Activated CD8-positive, alpha-beta memory T cell treated with anti-CD3 and anti-CD28 coated beads for 36 hours (primary cell): Measurements from ENCODE around the gene GALNT17. TPM values are rescaled to one million over a fixed set of nuclear protein-coding genes. Genes with fewer than 3 reads are reported as not detected.

Experiments
- CTCF ChIA-PET: fragments of 350-600 bp; sonication (Branson Sonifier 250); formaldehyde crosslinking; loops from one replicate; lab custom pipeline; 2021; ENCODE audit warnings: antibody characterized with exemption; lab: Charles Lee
- POLR2A ChIA-PET: fragments of 350-600 bp; sonication (Branson Sonifier 250); formaldehyde crosslinking; loops from one replicate; lab custom pipeline; 2021; ENCODE audit warnings: antibody characterized with exemption; lab: Charles Lee
- total RNA-seq, 2 experiments: library from RNA; stranded (reverse); gene quantifications; one replicate each; pipeline ENCODE4 v1.2.3, GENCODE V29; 2021

GALNT17 gene
- total RNA-seq, 2 experiments from 2014 or later: not detected

GRCh38 chr7:71682841-71683781, 551.2 kb downstream of the GALNT17 start:
- ChIA-PET POLR2A (no interaction called here), CTCF (no interaction called here)

GRCh38 chr7:71687286-71687685, 555.3 kb downstream of the GALNT17 start:
- POLR2A ChIA-PET: no interaction called here
- CTCF ChIA-PET: no interaction called here

GRCh38 chr7:71687831-71688599, 556.1 kb downstream of the GALNT17 start:
- ChIA-PET POLR2A (no interaction called here), CTCF (no interaction called here)

DNA sequence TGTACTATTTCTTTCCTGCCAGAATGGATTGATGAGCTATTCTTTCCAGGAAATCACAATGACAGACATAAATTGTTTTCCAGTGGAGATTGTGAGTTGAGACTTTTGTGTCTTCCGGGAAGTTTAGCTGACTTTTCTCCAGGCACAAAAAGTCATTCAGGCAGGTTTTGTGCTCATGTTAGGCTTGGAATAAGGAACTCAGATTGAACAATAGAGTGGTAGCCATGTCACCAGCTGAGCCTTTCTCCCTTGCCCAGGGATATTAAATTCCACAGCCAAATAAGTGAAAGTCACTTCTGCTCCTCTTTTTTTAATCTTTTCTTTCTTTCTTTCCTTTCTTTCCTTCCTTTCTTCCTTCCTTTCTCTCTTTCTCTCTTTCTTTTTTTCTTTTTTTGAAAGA, 559.6 kb downstream of the GALNT17 start:
- ChIA-PET POLR2A (no interaction called here), CTCF (interaction anchor here (0.6 kb wide), 1 partner anchor 13 kb away, joined by 3 read pairs; no protein-coding TSS in a partner anchor)

DNA sequence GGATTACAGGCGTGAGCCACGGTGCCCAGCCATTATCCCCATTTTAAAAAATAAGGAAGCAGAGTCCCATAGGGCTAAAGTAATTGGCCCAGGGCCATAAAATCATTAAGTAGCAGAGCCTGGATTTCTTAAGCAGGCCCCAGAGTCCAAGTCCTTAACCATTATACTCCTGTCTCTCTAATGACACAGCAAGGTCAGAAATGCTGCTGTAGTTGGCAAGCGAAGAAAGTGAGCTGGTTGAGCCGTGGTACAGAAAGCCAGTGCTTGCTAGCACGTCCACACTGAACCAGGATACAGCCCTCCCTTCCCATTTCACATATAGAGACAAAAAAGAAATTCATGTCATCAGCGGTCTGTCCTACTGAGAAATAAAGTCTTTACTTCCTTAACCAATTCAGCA, 562.7 kb downstream of the GALNT17 start:
- CTCF ChIA-PET: no interaction called here
- POLR2A ChIA-PET: no interaction called here

DNA sequence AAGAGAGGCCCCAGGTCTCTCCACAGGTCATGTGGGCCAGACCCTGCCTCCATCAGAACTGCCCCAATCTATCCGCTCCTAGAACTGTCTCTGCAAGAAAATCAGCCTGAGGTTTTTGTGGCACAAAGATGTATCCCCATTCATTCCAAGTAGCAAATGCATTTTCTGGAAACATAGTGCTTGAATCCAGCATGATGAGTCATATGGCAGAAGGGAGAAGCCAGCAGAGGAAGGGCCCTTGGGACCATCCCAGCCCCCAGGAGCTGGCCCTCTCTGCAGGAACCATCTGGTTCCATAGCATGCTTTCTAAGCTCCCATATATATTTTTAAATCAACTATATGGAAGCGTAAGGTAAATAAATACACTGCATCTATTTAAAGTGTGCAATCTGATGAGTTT, 563.2 kb downstream of the GALNT17 start:
- CTCF ChIA-PET: no interaction called here
- POLR2A ChIA-PET: no interaction called here

GRCh38 chr7:71696511-71696910, 564.6 kb downstream of the GALNT17 start:
- ChIA-PET POLR2A (no interaction called here), CTCF (no interaction called here)

GRCh38 chr7:71697400-71697799, 565.5 kb downstream of the GALNT17 start:
- POLR2A ChIA-PET: no interaction called here
- CTCF ChIA-PET: no interaction called here

- ChIA-PET CTCF (no interaction called here), POLR2A (no interaction called here)
Measured at GRCh38 chr7:71705217-71705616, 573.3 kb downstream of the GALNT17 start.

DNA sequence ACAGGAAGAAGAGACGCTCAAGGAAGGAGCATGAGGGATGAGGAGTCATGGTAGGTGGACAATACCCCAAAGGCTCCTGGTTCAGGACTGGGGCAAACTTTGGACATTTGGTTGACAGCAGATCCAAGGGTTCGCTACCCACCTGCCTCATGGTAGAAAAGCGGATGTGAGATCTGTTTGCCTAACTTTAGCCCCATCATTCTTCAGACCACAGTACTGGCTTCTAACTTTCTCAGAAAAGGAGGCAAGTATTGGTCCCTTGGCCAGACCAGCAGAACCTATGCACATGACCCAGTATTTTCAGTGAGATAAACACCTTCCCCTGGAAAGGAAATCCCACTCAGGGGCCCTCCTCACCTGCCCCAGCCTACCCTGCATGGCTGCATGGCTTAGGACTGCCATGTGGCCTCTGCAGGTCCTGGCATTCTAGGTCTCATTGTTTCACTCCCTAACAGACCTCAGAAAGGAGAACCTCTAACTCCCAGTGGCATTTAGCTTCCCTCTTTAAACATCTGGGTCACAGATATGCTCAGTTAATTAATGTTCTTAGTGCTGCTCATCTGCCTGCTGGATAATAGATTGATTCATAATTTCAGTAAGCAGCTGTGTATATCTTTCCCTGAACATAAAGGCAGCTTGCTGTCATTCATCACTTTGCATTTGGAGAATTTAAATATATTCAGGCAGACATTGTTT, 574.1 kb downstream of the GALNT17 start:
- POLR2A ChIA-PET: no interaction called here
- CTCF ChIA-PET: no interaction called here

DNA sequence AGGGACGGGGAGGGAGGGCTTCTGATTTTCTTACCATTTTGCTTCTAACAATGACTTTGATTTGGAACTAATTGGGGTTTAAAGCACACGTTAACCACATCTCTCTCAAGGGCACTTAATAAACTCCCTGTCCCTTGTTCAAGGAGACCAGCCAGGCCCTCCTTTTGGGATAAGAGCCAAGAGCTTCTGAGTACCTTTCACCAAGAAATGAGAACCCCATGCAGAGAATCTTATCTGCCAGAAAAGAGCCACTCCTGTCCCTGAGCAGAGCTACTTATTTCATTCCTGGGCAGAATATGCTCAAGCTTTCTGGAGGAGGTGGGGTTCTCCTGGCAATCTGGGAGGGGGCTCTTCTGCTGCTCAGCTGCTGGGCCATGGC, 574.6 kb downstream of the GALNT17 start:
- ChIA-PET POLR2A (no interaction called here), CTCF (no interaction called here)

- ChIA-PET POLR2A (no interaction called here), CTCF (no interaction called here)
Measured at GRCh38 chr7:71707041-71707440, 575.1 kb downstream of the GALNT17 start.

DNA sequence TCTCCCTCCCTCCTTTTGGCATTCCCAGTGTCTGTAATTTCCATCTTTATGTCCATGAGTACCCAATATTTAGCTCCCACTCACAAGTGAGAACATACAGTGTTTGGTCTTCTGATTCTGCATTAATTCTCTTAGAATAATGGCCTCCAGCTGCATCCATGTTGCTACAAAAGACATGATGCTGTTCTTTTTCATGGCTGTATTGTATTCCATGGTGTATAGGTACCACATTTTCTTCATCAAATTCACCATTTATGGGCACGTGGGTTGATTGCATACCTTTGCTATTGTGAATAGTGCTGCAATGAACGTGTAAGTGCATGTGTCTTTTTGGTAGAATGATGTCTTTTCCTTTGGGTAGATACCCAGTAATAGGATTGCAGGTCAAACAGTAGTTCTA, 576.8 kb downstream of the GALNT17 start:
- CTCF ChIA-PET: no interaction called here

DNA sequence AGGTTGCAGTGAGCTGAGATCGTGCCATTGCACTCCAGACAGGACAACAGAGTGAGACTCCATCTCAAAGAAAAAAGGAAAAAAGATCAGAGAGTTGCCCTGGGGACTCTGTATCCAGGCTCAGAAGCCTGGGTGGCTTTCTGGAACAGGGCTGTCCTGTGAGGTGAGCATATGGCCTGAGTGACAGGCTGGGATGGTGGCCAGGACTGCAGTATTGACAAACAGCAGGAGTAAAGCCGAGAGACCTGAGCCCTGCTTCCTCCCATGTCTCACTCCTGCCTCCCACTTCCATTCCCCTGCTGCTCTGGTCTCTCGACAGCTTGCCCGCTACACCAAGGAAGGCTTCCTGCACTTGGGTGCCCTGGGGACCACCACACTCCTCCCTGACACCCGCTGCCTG, 578.5 kb downstream of the GALNT17 start:
- POLR2A ChIA-PET: no interaction called here

More for the DNA sequence above, 576.8 kb downstream of the GALNT17 start:
- POLR2A ChIA-PET: no interaction called here

GRCh38 chr7:71712653-71713180, 580.8 kb downstream of the GALNT17 start:
- CTCF ChIA-PET: interaction anchor here (2.0 kb wide), 1 partner anchor 21 kb away, joined by 7 read pairs; no protein-coding TSS in a partner anchor
- POLR2A ChIA-PET: no interaction called here

More for the DNA sequence above, 578.5 kb downstream of the GALNT17 start:
- CTCF ChIA-PET: no interaction called here

- POLR2A ChIA-PET: interaction anchor here (0.6 kb wide), 1 partner anchor 9 kb away, joined by 6 read pairs; no protein-coding TSS in a partner anchor
- CTCF ChIA-PET: no interaction called here
Measured at GRCh38 chr7:71716690-71717089, 584.7 kb downstream of the GALNT17 start.

GRCh38 chr7:71718563-71718962, 586.6 kb downstream of the GALNT17 start:
- POLR2A ChIA-PET: no interaction called here

DNA sequence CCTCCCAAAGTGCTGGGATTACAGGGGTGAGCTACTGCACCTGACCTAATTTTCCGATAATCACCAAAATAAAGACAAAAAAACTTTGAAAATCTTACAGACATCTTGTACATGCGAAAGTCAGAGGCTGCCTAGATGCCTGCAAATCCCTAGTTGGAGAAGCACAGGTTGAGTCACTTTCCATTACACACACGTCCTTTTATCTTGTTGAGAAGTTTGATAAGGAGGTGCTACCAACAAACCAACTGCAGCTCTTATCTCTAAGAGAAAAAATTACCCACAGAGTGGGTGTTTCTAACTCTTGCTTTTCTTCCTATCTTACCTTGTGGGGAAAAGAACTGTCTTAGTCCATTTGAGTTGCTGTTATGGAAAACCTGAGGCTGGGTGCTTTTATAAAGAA, 589.8 kb downstream of the GALNT17 start:
- ChIA-PET CTCF (no interaction called here), POLR2A (no interaction called here)

More at GRCh38 chr7:71718563-71718962, 586.6 kb downstream of the GALNT17 start:
- CTCF ChIA-PET: no interaction called here

GRCh38 chr7:71723859-71724258, 591.9 kb downstream of the GALNT17 start:
- CTCF ChIA-PET: no interaction called here
- POLR2A ChIA-PET: no interaction called here

DNA sequence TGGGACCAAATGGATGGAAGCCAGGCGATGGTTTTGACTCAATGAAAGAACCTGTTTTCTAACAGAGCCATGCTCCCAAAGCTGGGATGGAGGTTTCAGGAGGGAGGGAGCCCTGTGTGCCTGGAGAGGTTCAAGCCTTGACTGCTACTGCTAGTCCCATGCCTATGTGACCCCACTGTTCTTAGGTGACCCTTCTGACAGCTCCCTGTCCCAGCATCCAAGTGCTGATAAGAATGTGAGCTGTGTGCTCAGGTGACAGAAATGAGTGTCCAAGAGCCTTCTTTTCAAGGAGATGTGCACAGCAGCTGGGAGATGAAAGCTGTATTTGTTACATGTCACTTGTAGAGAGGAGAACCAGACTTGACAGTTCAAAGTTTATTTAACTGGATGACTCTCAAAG, 595.4 kb downstream of the GALNT17 start:
- ChIA-PET CTCF (no interaction called here), POLR2A (no interaction called here)
